GM12891 (cell line): ENCODE data around the gene STAT4.
A peak's percentile ranks its signal among the peaks of the same experiment; 100 is the strongest.

Source experiments
- PAX5 ChIP-seq: IDR thresholded peaks from 2 replicates; pipeline ENCODE4 v1.6.1; 2011; ENCODE audit warnings: low read length, moderate library complexity, mild to moderate bottlenecking; ENCODE audit not compliant: insufficient read depth, severe bottlenecking
- POLR2A ChIP-seq: IDR thresholded peaks from 2 replicates; pipeline ENCODE4 v1.6.1; 2011; ENCODE audit warnings: low read depth, low read length, control low read depth
- POLR2AphosphoS5 ChIP-seq: IDR thresholded peaks from 2 replicates; pipeline ENCODE4 v1.6.1; 2011; ENCODE audit warnings: low read depth, low read length, control low read depth
- POU2F2 ChIP-seq: IDR thresholded peaks from 2 replicates; pipeline ENCODE4 v1.6.1; 2011; ENCODE audit warnings: low read depth, mild to moderate bottlenecking, control low read depth, low read length, moderate library complexity
- SPI1 ChIP-seq: IDR thresholded peaks from 2 replicates; pipeline ENCODE4 v1.6.1; 2011; ENCODE audit warnings: low read depth, low read length, control low read depth
- TAF1 ChIP-seq: IDR thresholded peaks from 2 replicates; pipeline ENCODE4 v1.6.1; 2011; ENCODE audit warnings: low read depth, low read length, control low read depth

- TF ChIP-seq SPI1 (peak; percentile 69), POLR2A (peak; percentile 73), POLR2AphosphoS5 (peak; percentile 80), TAF1 (no peak), PAX5 (no peak), POU2F2 (no peak)
Measured at GRCh38 chr2:190996947-190997346, 153.8 kb downstream of the STAT4 start.
